Right lobe of liver (tissue), 6 donors: ENCODE measurements around the gene PLD6. TPM values are rescaled to one million over a fixed set of nuclear protein-coding genes. Genes with fewer than 3 reads are reported as not detected.

Source experiments
- ATAC-seq, 4 donors: fragments of 200-7000 bp; cut with Tn5 transposase; one replicate each; pipeline ENCODE4 v1.9.1; 2020; ENCODE audit warnings: mild to moderate bottlenecking in 4 of 4, moderate library complexity in 4 of 4
- DNase-seq, 3 donors: peaks; one replicate each; pipeline ENCODE4 v3.0.0-alpha.2; 2020
- H3K27ac ChIP-seq, 3 donors: fragments of 200-600 bp; one replicate each; pipeline ENCODE4 v1.8.0; 2022
- H3K27me3 ChIP-seq, 2 donors: fragments of 200-600 bp; one replicate each; pipeline ENCODE4 v1.8.0; 2022
- H3K36me3 ChIP-seq, 4 donors: fragments of 200-600 bp; sonication (generic) in 1 of 4; one replicate each; pipeline versions ENCODE4 v1.5.1 to v1.8.0; 2017 to 2022; ENCODE audit warnings: control low read depth in 1 of 4
- H3K4me1 ChIP-seq, 4 donors: fragments of 200-600 bp; sonication (generic) in 1 of 4; one replicate each; pipeline versions ENCODE4 v1.5.1 to v1.8.0; 2017 to 2022; ENCODE audit warnings: control low read depth in 1 of 4
- H3K4me3 ChIP-seq, 3 donors: fragments of 200-600 bp; one replicate each; pipeline ENCODE4 v1.8.0; 2022
- H3K9me3 ChIP-seq, 4 donors: fragments of 200-600 bp; sonication (generic) in 1 of 4; one replicate each; pipeline versions ENCODE4 v1.5.1 to v1.8.0; 2017 to 2022; ENCODE audit warnings: control low read depth in 1 of 4
- POLR2A ChIP-seq: fragments of 450-650 bp; IDR thresholded peaks from one replicate; pipeline ENCODE4 v1.6.1; 2017; ENCODE audit warnings: antibody characterized with exemption, mild to moderate bottlenecking
- WGBS: methylation state at CpG from one replicate; pipeline ENCODE4 v1.1.6; 2018; ENCODE audit warnings: low coverage, low lambda C conversion rate; ENCODE audit not compliant: insufficient coverage; ENCODE audit errors: missing lambda C conversion rate; 5-methylcytosine and 5-hydroxymethylcytosine counted together
- intact Hi-C, 2 donors: fragments of 100-400 bp; cut with DNase I; formaldehyde crosslinking; loops; one replicate each; pipeline versions ENCODE4 v1.11.2 to v1.14.1; 2022
- total RNA-seq, 6 experiments: library from RNA; depleted of rRNA in 2 of 6; stranded (reverse); fragments of >200 nt in 2 of 6; fragmentation: NEBNext Ultra II Directional in 3 of 6; extraction: Animal tissue kit (Norgen Biotek cat#: 25700) in 3 of 6; gene quantifications; one replicate each; pipeline versions ENCODE4 v1.1.0 to v1.2.4, GENCODE V29; 2016 to 2023
- TF ChIP-seq, protein P1 (sequence below), 4 donors: fragments of 200-600 bp in 3 of 4; fragments of 450-650 bp in 1 of 4; IDR thresholded peaks; one replicate each; pipeline versions ENCODE4 v1.5.1 to v1.8.0; 2016 to 2022; ENCODE audit warnings: antibody characterized with exemption in 4 of 4, mild to moderate bottlenecking in 2 of 4
- donor health status: DM: no; HTN: yes; CAD: no.
- donor health status: DM: no; HTN: no; CAD: no.
- donor health status: DM: no; HTN: no; CAD: no.
- donor health status: DM: no; HTN: yes; CAD: no.
- donor health status: DM: no; HTN: yes; CAD: no.

Gene PLD6
- total RNA-seq, 6 experiments from 2014 or later = 0.68 to 3.6 (median 2.8) TPM

DNA sequence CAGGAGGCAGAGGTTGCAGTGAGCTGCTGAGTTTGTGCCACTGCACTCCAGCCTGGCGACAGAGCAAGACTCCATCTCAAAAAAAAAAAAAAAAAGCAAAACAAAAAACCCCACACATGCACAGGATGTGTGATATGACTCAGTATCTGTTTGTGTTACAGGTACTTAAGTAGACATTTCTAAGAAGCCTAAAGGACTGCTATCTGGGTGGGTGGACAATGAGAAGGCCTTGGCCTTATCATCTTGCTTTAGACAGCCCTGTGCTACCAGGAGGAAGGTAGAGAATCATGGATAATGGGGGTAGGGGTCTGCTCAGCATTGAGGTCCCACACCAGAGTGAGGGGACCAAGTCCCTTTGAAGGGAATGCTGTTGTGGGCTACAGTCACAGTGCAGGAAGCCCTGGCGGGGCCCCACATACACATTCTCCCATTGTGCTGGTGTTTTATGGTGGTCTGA, 26.7 kb downstream of the PLD6 start:
- 100% methylated on average over 2 of the region's 2 CpGs for WGBS
- Histone ChIP-seq H3K9me3 (no peaks in the 10 kb centered on the region), H3K4me1 (no peaks in the 10 kb centered on the region), H3K27me3 (no peaks in the 10 kb centered on the region), H3K27ac (no peak overlapping the region), H3K36me3 (peaks cover 0 to 85% (median 32%) of the 10 kb centered on the region in 4 donors), H3K4me3 (no peak overlapping the region)
- DNase-seq (no peak), ATAC-seq (no peak)
- intact Hi-C loops = no loop called here
- TF ChIP-seq, protein P1, sequence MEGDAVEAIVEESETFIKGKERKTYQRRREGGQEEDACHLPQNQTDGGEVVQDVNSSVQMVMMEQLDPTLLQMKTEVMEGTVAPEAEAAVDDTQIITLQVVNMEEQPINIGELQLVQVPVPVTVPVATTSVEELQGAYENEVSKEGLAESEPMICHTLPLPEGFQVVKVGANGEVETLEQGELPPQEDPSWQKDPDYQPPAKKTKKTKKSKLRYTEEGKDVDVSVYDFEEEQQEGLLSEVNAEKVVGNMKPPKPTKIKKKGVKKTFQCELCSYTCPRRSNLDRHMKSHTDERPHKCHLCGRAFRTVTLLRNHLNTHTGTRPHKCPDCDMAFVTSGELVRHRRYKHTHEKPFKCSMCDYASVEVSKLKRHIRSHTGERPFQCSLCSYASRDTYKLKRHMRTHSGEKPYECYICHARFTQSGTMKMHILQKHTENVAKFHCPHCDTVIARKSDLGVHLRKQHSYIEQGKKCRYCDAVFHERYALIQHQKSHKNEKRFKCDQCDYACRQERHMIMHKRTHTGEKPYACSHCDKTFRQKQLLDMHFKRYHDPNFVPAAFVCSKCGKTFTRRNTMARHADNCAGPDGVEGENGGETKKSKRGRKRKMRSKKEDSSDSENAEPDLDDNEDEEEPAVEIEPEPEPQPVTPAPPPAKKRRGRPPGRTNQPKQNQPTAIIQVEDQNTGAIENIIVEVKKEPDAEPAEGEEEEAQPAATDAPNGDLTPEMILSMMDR (IDR thresholded peaks at IDR 0.05) = no peak

DNA sequence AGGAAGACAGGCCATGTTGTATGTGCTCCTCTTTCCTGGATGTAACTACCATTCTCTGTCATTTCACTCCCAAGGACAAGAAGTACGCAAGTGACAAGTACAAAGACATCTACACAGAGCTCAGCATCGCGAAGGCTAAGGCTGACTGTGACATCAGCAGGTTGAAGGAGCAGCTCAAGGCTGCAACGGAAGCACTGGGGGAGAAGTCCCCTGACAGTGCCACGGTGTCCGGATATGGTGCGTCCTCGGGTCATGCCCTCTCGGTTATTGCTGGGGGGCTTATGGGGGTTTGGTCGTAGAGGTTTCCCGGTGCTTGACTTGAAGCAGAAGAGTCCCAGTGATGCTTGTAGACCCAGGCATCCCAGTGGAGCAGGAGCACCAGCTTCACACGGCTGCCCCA, 29.0 kb downstream of the PLD6 start:
- 100% methylated on average over 1 of the region's 12 CpGs for WGBS
- ATAC-seq (no peak), DNase-seq (no peak)
- Histone ChIP-seq H3K27ac (no peak overlapping the region), H3K36me3 (peaks cover 0 to 89% (median 46%) of the 10 kb centered on the region in 4 donors), H3K27me3 (no peaks in the 10 kb centered on the region), H3K9me3 (no peaks in the 10 kb centered on the region), H3K4me3 (no peak overlapping the region), H3K4me1 (no peaks in the 10 kb centered on the region)
- no peak for TF ChIP-seq POLR2A
- TF ChIP-seq, protein P1 (IDR thresholded peaks at IDR 0.05) = no peak
- intact Hi-C loops = no loop called here

DNA sequence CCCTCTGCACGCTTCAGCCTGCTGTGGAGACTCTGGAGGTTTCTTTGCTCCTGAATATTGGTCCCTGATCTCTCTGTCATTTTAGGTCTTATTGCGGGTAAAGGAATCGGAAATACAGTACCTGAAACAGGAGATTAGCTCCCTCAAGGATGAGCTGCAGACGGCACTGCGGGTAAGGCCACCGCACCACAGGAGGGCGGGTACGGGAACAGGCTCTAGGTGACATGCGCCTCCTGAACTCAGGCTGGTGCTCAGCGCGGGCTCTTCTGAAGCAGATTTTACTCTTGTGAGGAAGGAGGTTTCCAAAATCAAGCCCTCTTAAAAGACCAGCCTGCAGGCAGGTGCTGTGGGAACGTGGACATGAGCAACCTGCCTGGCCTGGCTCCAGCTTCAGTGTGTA, 29.8 kb downstream of the PLD6 start:
- no peaks in the 10 kb centered on the region for H3K4me1 ChIP-seq
- no peak for TF ChIP-seq POLR2A
- TF ChIP-seq, protein P1 (IDR thresholded peaks at IDR 0.05) = no peak
- H3K36me3 ChIP-seq = peaks cover 0 to 89% (median 48%) of the 10 kb centered on the region in 4 donors
- no peaks in the 10 kb centered on the region for H3K9me3 ChIP-seq
- WGBS = 98% methylated on average over 6 of the region's 12 CpGs
- H3K4me3 ChIP-seq = no peak overlapping the region
- H3K27ac ChIP-seq = no peak overlapping the region
- no peaks in the 10 kb centered on the region for H3K27me3 ChIP-seq
- intact Hi-C loops = no loop called here
- DNase-seq (no peak), ATAC-seq (no peak)

DNA sequence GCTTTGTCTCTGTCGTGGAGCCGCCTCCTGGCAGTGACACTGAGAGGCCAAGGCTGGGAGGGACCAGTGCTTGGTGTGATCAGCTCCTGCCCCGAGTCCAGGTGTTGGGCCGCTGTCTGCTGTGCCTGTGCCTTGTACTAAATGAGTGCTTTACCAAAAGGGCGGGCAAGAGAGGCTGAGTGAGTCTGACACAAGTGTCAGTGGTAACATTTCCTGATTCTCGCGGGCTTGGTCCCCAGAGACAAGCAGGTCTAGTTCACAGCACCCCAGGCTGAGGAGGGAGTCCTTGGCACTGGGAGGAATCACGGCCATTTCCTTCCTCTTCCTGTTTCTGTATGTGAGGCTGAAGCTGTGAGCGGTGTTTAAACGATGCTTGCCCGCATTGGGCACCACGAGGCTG, 30.2 kb downstream of the PLD6 start:
- H3K27me3 ChIP-seq = no peaks in the 10 kb centered on the region
- no peaks in the 10 kb centered on the region for H3K4me1 ChIP-seq
- WGBS = 73% methylated on average over 5 of the region's 12 CpGs
- H3K9me3 ChIP-seq = no peaks in the 10 kb centered on the region
- H3K27ac ChIP-seq = no peak overlapping the region
- DNase-seq (no peak), ATAC-seq (no peak)
- TF ChIP-seq, protein P1 (IDR thresholded peaks at IDR 0.05) = no peak
- no peak for TF ChIP-seq POLR2A
- no peak overlapping the region for H3K4me3 ChIP-seq
- intact Hi-C loops = no loop called here
- peaks cover 0 to 85% (median 47%) of the 10 kb centered on the region in 4 donors for H3K36me3 ChIP-seq

DNA sequence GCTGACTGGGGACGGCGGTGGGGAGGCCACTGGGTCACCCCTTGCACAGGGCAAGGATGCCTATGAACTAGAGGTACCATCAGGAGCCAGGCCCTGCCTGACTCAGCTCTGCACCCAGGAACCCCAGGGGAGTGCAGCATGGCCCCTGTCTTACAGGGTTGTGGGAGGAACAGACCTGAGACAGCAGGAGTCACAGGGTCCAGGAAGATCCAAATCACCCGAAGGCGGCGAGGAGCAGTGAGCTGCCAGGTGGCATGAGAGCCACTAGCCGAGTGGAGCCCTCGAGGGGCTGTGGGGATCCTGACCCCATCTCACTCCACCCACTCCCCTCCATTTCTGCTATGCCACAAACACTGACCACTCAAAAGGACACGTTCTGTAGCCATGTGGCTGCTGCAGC, 30.8 kb downstream of the PLD6 start:
- ATAC-seq (no peak), DNase-seq (no peak)
- no peak overlapping the region for H3K4me3 ChIP-seq
- H3K4me1 ChIP-seq = no peaks in the 10 kb centered on the region
- no peaks in the 10 kb centered on the region for H3K9me3 ChIP-seq
- H3K27me3 ChIP-seq = no peaks in the 10 kb centered on the region
- no CpG with 5 or more reads among the region's 8 CpGs for WGBS
- intact Hi-C loops = no loop called here
- TF ChIP-seq POLR2A = no peak
- TF ChIP-seq, protein P1 (IDR thresholded peaks at IDR 0.05) = no peak
- no peak overlapping the region for H3K27ac ChIP-seq
- H3K36me3 ChIP-seq = peaks cover 0 to 79% (median 44%) of the 10 kb centered on the region in 4 donors
